Adrenal gland (tissue), 5 donors: ENCODE results near the gene ZNF827.

Experiments used
- POLR2A ChIP-seq, 2 donors: fragments of 450-650 bp; IDR thresholded peaks; one replicate each; pipeline ENCODE4 v1.6.1; 2017; ENCODE audit warnings: antibody characterized with exemption in 2 of 2, mild to moderate bottlenecking in 2 of 2, moderate library complexity in 1 of 2
- TF ChIP-seq, protein P1 (sequence below), 6 experiments: fragments of 450-650 bp in 4 of 6; fragments of 200-600 bp in 2 of 6; sonication (generic) in 1 of 6; IDR thresholded peaks; 1 replicate in 5 of 6; 2 replicates in 1 of 6; pipeline versions ENCODE4 v1.5.1 to v1.8.0; 2016 to 2021; ENCODE audit warnings: antibody characterized with exemption in 6 of 6, mild to moderate bottlenecking in 2 of 6, moderate library complexity in 1 of 6
- donor health status: DM: no; HTN: no; CAD: no.

DNA sequence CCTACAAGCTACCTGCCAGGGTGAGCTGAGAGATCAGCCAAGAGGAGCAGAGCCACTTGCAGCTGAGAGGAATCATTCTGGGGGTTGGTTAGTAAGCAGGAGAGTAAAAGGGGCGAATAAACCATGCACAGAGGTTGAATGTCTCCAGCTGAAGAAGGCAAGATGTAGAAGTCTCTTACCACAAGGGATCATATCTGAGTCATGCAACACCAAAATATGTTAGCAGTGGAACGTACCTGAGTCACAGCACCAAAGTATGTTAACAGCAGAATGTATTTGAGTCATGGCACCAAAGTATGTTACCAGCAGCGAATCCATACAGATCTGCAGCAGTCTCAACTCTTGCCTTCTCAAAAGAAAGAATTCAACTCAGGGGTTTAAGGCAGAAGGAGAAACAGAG lies 228.8 kb downstream of the ZNF827 start:
- TF ChIP-seq, protein P1, sequence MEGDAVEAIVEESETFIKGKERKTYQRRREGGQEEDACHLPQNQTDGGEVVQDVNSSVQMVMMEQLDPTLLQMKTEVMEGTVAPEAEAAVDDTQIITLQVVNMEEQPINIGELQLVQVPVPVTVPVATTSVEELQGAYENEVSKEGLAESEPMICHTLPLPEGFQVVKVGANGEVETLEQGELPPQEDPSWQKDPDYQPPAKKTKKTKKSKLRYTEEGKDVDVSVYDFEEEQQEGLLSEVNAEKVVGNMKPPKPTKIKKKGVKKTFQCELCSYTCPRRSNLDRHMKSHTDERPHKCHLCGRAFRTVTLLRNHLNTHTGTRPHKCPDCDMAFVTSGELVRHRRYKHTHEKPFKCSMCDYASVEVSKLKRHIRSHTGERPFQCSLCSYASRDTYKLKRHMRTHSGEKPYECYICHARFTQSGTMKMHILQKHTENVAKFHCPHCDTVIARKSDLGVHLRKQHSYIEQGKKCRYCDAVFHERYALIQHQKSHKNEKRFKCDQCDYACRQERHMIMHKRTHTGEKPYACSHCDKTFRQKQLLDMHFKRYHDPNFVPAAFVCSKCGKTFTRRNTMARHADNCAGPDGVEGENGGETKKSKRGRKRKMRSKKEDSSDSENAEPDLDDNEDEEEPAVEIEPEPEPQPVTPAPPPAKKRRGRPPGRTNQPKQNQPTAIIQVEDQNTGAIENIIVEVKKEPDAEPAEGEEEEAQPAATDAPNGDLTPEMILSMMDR (IDR thresholded peaks at IDR 0.05) = no peak
- TF ChIP-seq POLR2A (IDR thresholded peaks at IDR 0.05) = no peak
